ENCODE measurements around the gene GDI2. TPM values are rescaled to one million over a fixed set of nuclear protein-coding genes. Genes with fewer than 3 reads are reported as not detected.

Gene GDI2
- total RNA-seq (2022) (173 and 200 TPM in 2 replicates), Bru-seq, nascent RNA (percentile 91 among the genes with signal in this experiment), BruChase-seq, experiment 1, labeled RNA remaining after a 6-hour chase (percentile 97 among the genes with signal in this experiment), BruChase-seq, experiment 2, labeled RNA remaining after a 2-hour chase (percentile 95 among the genes with signal in this experiment)
- long read RNA-seq, transcript GDI2-202 (10 exons, 1,408 nt): minor isoform, 10 of 516 reads
- long read RNA-seq, transcript GDI2-203 (11 exons, 2,412 nt): major isoform, 458 of 516 reads
- long read RNA-seq, partial matches to known transcripts: 20 of 516 reads
- long read RNA-seq, other reads (novel, unspliced or antisense): 28 of 516 reads

GRCh38 chr10:5813341-5814109 is at the start of gene GDI2:
TSS of gene GDI2 (minus strand) at chr10:5813434. CDS start at chr10:5813258, 176 bp downstream.
- POLR2A ChIA-PET: interaction anchor here (0.7 to 6.9 kb wide), 32 partner anchors 9 to 400 kb away, joined by 3 to 118 read pairs (median 4); partner anchors contain the start of genes ANKRD16 and FBH1
- no peaks in the 10 kb centered on the region for H3K9me3 Mint-ChIP-seq (ENCODE audit: unreplicated experiment)
- H3K36me3 Mint-ChIP-seq (ENCODE audit: insufficient read depth, unreplicated experiment): peaks cover 11% of the 10 kb centered on the region
- peaks cover 29% of the 10 kb centered on the region for H3K4me1 Mint-ChIP-seq (ENCODE audit: insufficient read depth, unreplicated experiment)
- TF ChIP-seq CTCF (IDR thresholded peaks at IDR 0.05; ENCODE audit: unreplicated experiment): no peak
- intact Hi-C loops (cut with micrococcal nuclease): loop anchor here (1.0 to 5.0 kb wide), 4 partner anchors 39 to 126 kb away; partner anchors contain the start of gene ANKRD16
- CTCF ChIA-PET: interaction anchor here (0.6 to 0.7 kb wide), 2 partner anchors 73 to 130 kb away, joined by 3 read pairs; no protein-coding TSS in a partner anchor
- peak within 1 kb of the TSS; percentile 84 for H3K4me3 Mint-ChIP-seq (ENCODE audit: unreplicated experiment)
- peak; percentile 97 for DNase-seq (ENCODE audit: unreplicated experiment)
- peak within 1 kb of the TSS; percentile 30 for H3K27ac Mint-ChIP-seq (ENCODE audit: low read depth, unreplicated experiment)
- H3K27me3 Mint-ChIP-seq (ENCODE audit: insufficient read depth, unreplicated experiment): no peaks in the 10 kb centered on the region
- TSS peak; percentile 78 for BruUV-seq (replicated peaks)

GRCh38 chr10:5862360-5862961 is 49.2 kb upstream of the GDI2 start:
- H3K4me1 Mint-ChIP-seq (ENCODE audit: insufficient read depth, unreplicated experiment): peaks cover 6% of the 10 kb centered on the region
- no peak overlapping the region for H3K4me3 Mint-ChIP-seq (ENCODE audit: unreplicated experiment)
- no TSS peak for BruUV-seq (replicated peaks)
- H3K36me3 Mint-ChIP-seq (ENCODE audit: insufficient read depth, unreplicated experiment): no peaks in the 10 kb centered on the region
- intact Hi-C loops (cut with micrococcal nuclease): no loop called here
- H3K27me3 Mint-ChIP-seq (ENCODE audit: insufficient read depth, unreplicated experiment): no peaks in the 10 kb centered on the region
- peaks cover 8% of the 10 kb centered on the region for H3K9me3 Mint-ChIP-seq (ENCODE audit: unreplicated experiment)
- CTCF ChIA-PET: interaction anchor here (0.6 to 7.4 kb wide), 4 partner anchors 11 to 86 kb away, joined by 3 to 43 read pairs (median 4); no protein-coding TSS in a partner anchor
- no peak for TF ChIP-seq CTCF (IDR thresholded peaks at IDR 0.05; ENCODE audit: unreplicated experiment)
- H3K27ac Mint-ChIP-seq (ENCODE audit: low read depth, unreplicated experiment): no peak overlapping the region
- DNase-seq (ENCODE audit: unreplicated experiment): no peak
- POLR2A ChIA-PET: interaction anchor here (1.0 kb wide), 1 partner anchor 29 kb away, joined by 3 read pairs; no protein-coding TSS in a partner anchor

- no peak for DNase-seq (ENCODE audit: unreplicated experiment)
- Mint-ChIP-seq H3K36me3 (ENCODE audit: insufficient read depth, unreplicated experiment) (no peaks in the 10 kb centered on the region), H3K27me3 (ENCODE audit: insufficient read depth, unreplicated experiment) (no peaks in the 10 kb centered on the region), H3K4me3 (ENCODE audit: unreplicated experiment) (no peak overlapping the region), H3K4me1 (ENCODE audit: insufficient read depth, unreplicated experiment) (no peaks in the 10 kb centered on the region), H3K27ac (ENCODE audit: low read depth, unreplicated experiment) (no peak overlapping the region), H3K9me3 (ENCODE audit: unreplicated experiment) (no peaks in the 10 kb centered on the region)
- BruUV-seq (replicated peaks): no TSS peak
- intact Hi-C loops (cut with micrococcal nuclease): no loop called here
- ChIA-PET CTCF (interaction anchor here (0.6 to 7.4 kb wide), 2 partner anchors 13 to 757 kb away, joined by 5 to 43 read pairs; no protein-coding TSS in a partner anchor), POLR2A (interaction anchor here (0.7 to 1.2 kb wide), 4 partner anchors 14 to 193 kb away, joined by 3 read pairs; no protein-coding TSS in a partner anchor)
- no peak for TF ChIP-seq CTCF (IDR thresholded peaks at IDR 0.05; ENCODE audit: unreplicated experiment)
These were observed 46.8 kb upstream of the GDI2 start for GRCh38 chr10:5860066-5860465.
